GM18870 (cell line): ENCODE measurements around the gene TRAF7.
"Not testable (repeated sequence)": the region's sequence is repeated elsewhere in the genome, so short reads cannot be mapped to it uniquely, and the experiment has no call there.

Experiments used
- ATAC-seq: cut with Tn5 transposase; IDR thresholded peaks from one replicate; pipeline ENCODE4 v1.9.1; 2021; ENCODE audit warnings: moderate library complexity; ENCODE audit not compliant: unreplicated experiment

TRAF7 gene

GRCh38 chr16:2121853-2122252, 33.7 kb upstream of the TRAF7 start:
- ATAC-seq, result no peak

GRCh38 chr16:2122429-2122828, 33.2 kb upstream of the TRAF7 start:
- ATAC-seq, result no peak

GRCh38 chr16:2122934-2123683, 32.5 kb upstream of the TRAF7 start:
- not testable (repeated sequence) for ATAC-seq

- not testable (repeated sequence) for ATAC-seq
These were observed 31.7 kb upstream of the TRAF7 start for GRCh38 chr16:2123706-2124376.

- not testable (repeated sequence) for ATAC-seq
These were observed 31.2 kb upstream of the TRAF7 start for GRCh38 chr16:2124377-2124693.

- ATAC-seq, result not testable (repeated sequence)
These were observed 30.7 kb upstream of the TRAF7 start for GRCh38 chr16:2124694-2125444.

GRCh38 chr16:2125609-2126008, 30.0 kb upstream of the TRAF7 start:
- not testable (repeated sequence) for ATAC-seq

- ATAC-seq, result not testable (repeated sequence)
These were observed 29.3 kb upstream of the TRAF7 start for GRCh38 chr16:2126161-2126743.

- not testable (repeated sequence) for ATAC-seq
These were observed 28.5 kb upstream of the TRAF7 start for GRCh38 chr16:2126928-2127556.

DNA sequence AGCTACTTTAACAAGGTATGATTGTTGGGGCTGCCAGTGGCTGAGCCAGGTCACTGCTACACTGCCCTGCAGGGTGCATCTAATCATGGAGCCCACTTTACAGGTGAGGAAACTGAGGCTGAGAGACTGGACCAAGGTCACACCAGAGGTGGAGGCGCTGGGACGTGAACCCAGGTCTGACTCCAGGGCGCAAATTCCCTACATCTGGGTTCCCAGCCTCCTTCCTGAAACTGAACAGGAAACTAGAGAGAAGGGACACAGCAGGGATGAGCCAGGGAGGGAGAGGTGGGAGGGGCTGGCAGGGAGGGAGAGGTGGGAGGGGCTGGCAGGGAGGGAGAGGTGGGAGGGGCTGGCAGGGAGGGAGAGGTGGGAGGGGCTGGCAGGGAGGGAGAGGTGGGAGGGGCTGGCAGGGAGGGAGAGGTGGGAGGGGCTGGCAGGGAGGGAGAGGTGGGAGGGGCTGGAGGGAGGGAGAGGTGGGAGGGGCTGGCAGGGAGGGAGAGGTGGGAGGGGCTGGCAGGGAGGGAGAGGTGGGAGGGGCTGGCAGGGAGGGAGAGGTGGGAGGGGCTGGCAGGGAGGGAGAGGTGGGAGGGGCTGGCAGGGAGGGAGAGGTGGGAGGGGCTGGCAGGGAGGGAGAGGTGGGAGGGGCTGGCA, 27.8 kb upstream of the TRAF7 start:
- not testable (repeated sequence) for ATAC-seq

GRCh38 chr16:2129251-2129650, 26.3 kb upstream of the TRAF7 start:
- ATAC-seq, result not testable (repeated sequence)

DNA sequence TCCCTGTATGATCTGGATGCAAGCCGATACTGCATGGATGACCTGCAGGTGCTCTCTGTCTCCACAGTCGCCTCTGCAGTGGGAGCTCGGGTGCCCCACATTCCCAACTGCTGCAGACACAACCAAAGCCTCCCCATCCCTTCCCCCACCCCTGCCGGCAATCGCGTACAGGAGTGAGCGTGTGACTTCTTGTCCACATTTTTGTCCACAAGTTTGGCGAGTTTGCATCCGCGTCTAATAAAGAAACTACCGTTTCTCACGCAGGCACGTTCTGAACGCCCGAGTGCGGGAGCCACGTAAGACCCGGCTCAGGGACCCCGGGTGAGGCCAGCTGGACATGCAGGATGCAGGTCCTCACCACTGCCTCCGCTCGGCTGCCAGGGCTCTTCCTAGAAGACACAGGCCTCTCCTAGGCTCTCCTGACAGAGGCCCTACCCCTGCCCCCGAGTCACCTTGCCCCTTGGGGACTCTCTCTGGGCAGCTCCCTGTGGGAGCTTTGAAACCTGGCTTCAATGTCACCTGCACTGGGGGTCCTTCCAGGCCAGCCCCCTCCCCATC, 25.6 kb upstream of the TRAF7 start:
- ATAC-seq, result not testable (repeated sequence)

GRCh38 chr16:2133797-2134196, 21.8 kb upstream of the TRAF7 start:
- ATAC-seq, result not testable (repeated sequence)

DNA sequence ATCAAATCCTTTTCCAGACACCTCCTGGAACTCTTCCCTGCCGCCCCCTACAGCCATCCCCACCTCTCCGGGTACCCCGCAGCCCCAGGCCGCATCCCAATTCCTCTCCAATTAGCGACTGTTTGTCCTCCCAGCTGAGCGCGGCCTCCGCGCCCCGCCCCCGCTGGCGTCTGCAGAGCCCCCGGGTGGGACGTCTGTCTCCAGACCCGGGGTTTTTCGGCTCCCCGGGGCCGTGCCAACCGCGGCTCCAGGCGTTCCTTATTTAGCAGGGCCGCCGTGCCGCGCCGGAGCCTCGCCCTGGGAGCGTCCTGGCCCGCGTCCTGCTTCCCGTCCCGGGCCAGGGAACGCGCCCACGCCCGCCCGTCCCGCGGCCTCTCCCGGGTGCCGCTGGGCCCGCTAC, 20.5 kb upstream of the TRAF7 start:
- not testable (repeated sequence) for ATAC-seq

DNA sequence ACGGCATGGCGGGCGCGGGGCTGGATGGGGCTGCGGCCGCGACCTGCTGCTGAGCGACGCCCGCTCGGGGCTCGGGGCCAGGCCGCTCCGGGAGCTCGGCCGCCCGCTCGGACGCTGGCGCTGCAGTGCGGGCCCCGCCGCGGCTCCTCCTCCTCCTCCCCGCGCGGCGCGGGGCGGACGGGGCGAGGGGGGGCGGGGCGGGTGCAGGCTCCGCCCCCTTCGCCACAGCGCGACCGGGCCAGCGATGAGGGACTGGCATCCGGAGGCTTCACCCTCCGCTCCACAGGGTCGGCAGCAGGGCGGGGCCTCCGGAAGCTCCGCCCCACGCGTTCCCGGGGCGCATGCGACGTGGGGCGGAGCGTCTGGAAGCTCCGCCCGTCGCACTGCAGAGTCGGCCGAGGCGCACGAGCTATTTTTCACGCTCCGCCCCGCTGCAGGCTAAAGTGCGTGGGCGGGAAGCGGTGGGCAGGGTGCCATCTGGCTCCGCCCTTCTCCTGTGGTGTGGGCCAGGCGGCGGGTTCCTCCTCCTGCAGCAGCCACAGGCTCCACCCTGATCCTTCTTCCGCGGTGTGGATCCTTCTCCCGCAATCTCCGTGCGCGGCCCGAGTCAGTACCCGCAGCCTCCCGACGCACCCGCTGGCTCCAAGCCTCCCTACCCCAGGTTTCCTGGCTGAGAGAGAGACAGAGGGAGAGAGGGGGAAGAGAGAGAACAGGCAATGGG, 19.7 kb upstream of the TRAF7 start, which contains the start of gene PKD1:
Gene PKD1, minus strand, starts transcription at position 129 of the 721 bp plus-strand sequence. CDS start 209 bp downstream, outside the sequence.
- not testable (repeated sequence) for ATAC-seq

GRCh38 chr16:2142942-2143877, 12.4 kb upstream of the TRAF7 start:
- no peak for ATAC-seq

DNA sequence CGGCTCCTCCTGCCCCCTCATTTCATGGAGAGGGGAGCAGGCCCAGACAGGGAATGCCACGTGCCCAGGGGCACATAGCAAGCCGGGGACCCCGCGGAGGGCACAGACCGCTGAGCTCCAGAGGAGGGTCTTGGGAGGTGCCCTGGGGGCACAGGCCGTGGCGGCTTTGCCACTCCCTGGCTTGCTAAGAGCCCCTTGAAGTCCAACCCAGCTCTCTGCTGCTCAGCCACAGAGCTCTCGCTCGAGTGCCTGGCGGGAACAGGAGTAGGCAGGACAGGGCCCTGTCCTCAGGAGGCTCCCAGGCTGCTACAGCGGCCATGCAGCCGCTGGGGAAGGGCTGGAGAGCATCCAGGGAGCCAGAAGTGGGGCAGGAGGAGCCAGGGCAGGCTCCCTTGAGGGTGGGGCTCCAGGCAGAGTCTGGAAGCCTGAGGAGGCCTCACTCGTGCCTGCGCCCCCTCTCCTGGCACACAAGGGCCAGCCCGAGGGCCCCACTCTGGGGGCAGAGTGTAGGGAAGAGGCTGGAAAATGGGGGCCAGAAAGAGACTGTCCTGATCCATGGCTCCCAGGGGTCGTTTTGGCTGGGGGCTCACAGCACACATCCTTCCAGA, 11.6 kb upstream of the TRAF7 start:
- no peak for ATAC-seq

DNA sequence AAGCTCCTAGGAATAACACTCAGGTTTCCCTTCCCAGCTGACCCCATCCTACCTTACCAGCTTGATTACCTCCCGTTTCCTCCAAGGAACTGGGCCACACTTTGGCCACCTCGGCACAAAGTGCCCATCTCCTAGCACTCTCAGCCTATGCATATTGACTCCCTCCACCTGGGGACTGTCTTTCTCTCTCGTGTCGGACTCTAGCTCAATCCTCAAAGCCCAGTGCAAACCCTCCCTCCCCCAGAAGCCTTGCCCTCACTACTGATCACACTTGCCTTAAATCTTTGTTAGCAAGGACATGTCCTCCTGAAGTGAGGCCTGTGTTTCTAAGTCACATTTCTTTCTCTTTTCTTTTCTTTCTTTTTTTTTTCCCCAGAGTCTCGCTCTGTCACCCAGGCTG, 9.7 kb upstream of the TRAF7 start:
- ATAC-seq, result no peak
